SU-DHL-6 (cell line): ENCODE data around the gene HSD17B7.

Experiments used
- H2AFZ ChIP-seq: fragments of 200-600 bp; sonication (generic); 2 replicates; pipeline ENCODE4 v1.6.1; 2014; ENCODE audit warnings: low read depth, mild to moderate bottlenecking, moderate library complexity, mixed read lengths, antibody characterized with exemption, low read length; ENCODE audit not compliant: severe bottlenecking
- H3F3A ChIP-seq: fragments of 200-600 bp; shearing (Covaris generic); 2 replicates; pipeline ENCODE4 v1.6.0; 2016; ENCODE audit warnings: antibody characterized with exemption, mild to moderate bottlenecking; ENCODE audit not compliant: insufficient read depth
- H3K27ac ChIP-seq: fragments of 200-600 bp; sonication (generic); 2 replicates; pipeline ENCODE4 v1.5.1; 2016; ENCODE audit warnings: low read depth, mild to moderate bottlenecking, low read length, moderate library complexity, mixed read lengths
- H3K27me3 ChIP-seq: fragments of 200-600 bp; sonication (generic), shearing (Covaris generic); 2 replicates; pipeline ENCODE4 v1.6.0; 2014; ENCODE audit warnings: mild to moderate bottlenecking, low read length
- H3K36me3 ChIP-seq: fragments of 200-600 bp; sonication (generic); 2 replicates; pipeline ENCODE4 v1.6.1; 2014; ENCODE audit warnings: mild to moderate bottlenecking, low read length, mixed read lengths
- H3K4me2 ChIP-seq: fragments of 300-600, 200-600 bp; shearing (Covaris generic), sonication (generic); 2 replicates; pipeline ENCODE4 v1.6.0; 2014; ENCODE audit warnings: low read length, low read depth, mild to moderate bottlenecking; ENCODE audit not compliant: poor library complexity, severe bottlenecking
- H3K4me3 ChIP-seq: fragments of 200-600 bp; sonication (generic); 2 replicates; pipeline ENCODE4 v1.5.1; 2014; ENCODE audit warnings: antibody characterized with exemption, low read length, mild to moderate bottlenecking, mixed read lengths; ENCODE audit not compliant: insufficient read depth, poor library complexity, severe bottlenecking
- H3K79me2 ChIP-seq: fragments of 200-600 bp; sonication (generic); 2 replicates; pipeline ENCODE4 v1.6.1; 2014; ENCODE audit warnings: mild to moderate bottlenecking, low read length, moderate library complexity; ENCODE audit not compliant: insufficient read depth
- H3K9ac ChIP-seq: fragments of 200-600 bp; sonication (generic); 2 replicates; pipeline ENCODE4 v1.7.0; 2014; ENCODE audit warnings: mild to moderate bottlenecking, low read length
- H3K9me2 ChIP-seq: fragments of 200-600 bp; sonication (generic); replicated peaks from 2 replicates; pipeline ENCODE4 v1.6.1; 2014; ENCODE audit warnings: low read length; ENCODE audit not compliant: insufficient read depth
- H3K9me3 ChIP-seq: fragments of 200-600 bp; sonication (generic); 2 replicates; pipeline ENCODE4 v1.6.1; 2014; ENCODE audit warnings: low read length, mixed read lengths; ENCODE audit not compliant: insufficient read depth
- H4K20me1 ChIP-seq: fragments of 200-600 bp; sonication (generic); 2 replicates; pipeline ENCODE4 v1.6.1; 2014; ENCODE audit warnings: low read depth, mild to moderate bottlenecking, antibody characterized with exemption, low read length, moderate library complexity, mixed read lengths
- CTCF ChIP-seq: fragments of 200-600 bp; sonication (generic); IDR thresholded peaks from one replicate; pipeline ENCODE4 v1.5.1; 2017; ENCODE audit warnings: antibody characterized with exemption, mild to moderate bottlenecking, low read length, moderate library complexity; ENCODE audit not compliant: insufficient read depth, poor library complexity, severe bottlenecking
- EZH2phosphoT487 ChIP-seq: fragments of 200-600 bp; sonication (generic), shearing (Covaris generic); conservative IDR thresholded peaks from 2 replicates; pipeline ENCODE4 v1.6.1; 2018; ENCODE audit warnings: mild to moderate bottlenecking, antibody characterized with exemption, low read length, moderate library complexity, mixed read lengths

The HSD17B7 gene

GRCh38 chr1:162856260-162856659 lies 65.8 kb downstream of the HSD17B7 start:
- H3K4me3 ChIP-seq = no peak overlapping the region
- H3K27ac ChIP-seq = no peak overlapping the region
- no peaks in the 10 kb centered on the region for H3K9me3 ChIP-seq
- no peaks in the 10 kb centered on the region for H3K27me3 ChIP-seq
- H3K36me3 ChIP-seq = no peaks in the 10 kb centered on the region
- no peaks in the 10 kb centered on the region for H3K79me2 ChIP-seq
- no peaks in the 10 kb centered on the region for H3K9me2 ChIP-seq
- no peaks in the 10 kb centered on the region for H3F3A ChIP-seq
- no peak overlapping the region for H3K9ac ChIP-seq
- H2AFZ ChIP-seq = no peak overlapping the region
- H3K4me2 ChIP-seq = no peak overlapping the region
- TF ChIP-seq EZH2phosphoT487 (no peak), CTCF (no peak)
- no peaks in the 10 kb centered on the region for H4K20me1 ChIP-seq

- no peak overlapping the region for H3K27ac ChIP-seq
- no peak overlapping the region for H2AFZ ChIP-seq
- no peaks in the 10 kb centered on the region for H3K79me2 ChIP-seq
- H3K27me3 ChIP-seq = no peaks in the 10 kb centered on the region
- no peaks in the 10 kb centered on the region for H3K9me3 ChIP-seq
- no peak overlapping the region for H3K4me3 ChIP-seq
- H3K9me2 ChIP-seq = no peaks in the 10 kb centered on the region
- no peaks in the 10 kb centered on the region for H3K36me3 ChIP-seq
- no peaks in the 10 kb centered on the region for H4K20me1 ChIP-seq
- H3K9ac ChIP-seq = no peak overlapping the region
- H3F3A ChIP-seq = no peaks in the 10 kb centered on the region
- TF ChIP-seq EZH2phosphoT487 = no peak
- no peak for TF ChIP-seq CTCF
- H3K4me2 ChIP-seq = no peak overlapping the region
Observed at GRCh38 chr1:162857850-162858249, 67.3 kb downstream of the HSD17B7 start.

- Histone ChIP-seq H3K27me3 (no peaks in the 10 kb centered on the region), H3K4me2 (no peak overlapping the region), H3K9ac (no peak overlapping the region), H3K4me3 (no peak overlapping the region), H3K79me2 (no peaks in the 10 kb centered on the region), H4K20me1 (no peaks in the 10 kb centered on the region), H3K36me3 (no peaks in the 10 kb centered on the region), H3F3A (no peaks in the 10 kb centered on the region), H3K9me3 (no peaks in the 10 kb centered on the region), H3K9me2 (no peaks in the 10 kb centered on the region), H2AFZ (no peak overlapping the region), H3K27ac (no peak overlapping the region)
- TF ChIP-seq EZH2phosphoT487 (no peak), CTCF (no peak)
Observed at GRCh38 chr1:162859191-162859590, 68.7 kb downstream of the HSD17B7 start.

- TF ChIP-seq EZH2phosphoT487 = no peak
- no peak for TF ChIP-seq CTCF
- Histone ChIP-seq H4K20me1 (no peaks in the 10 kb centered on the region), H2AFZ (no peak within 1 kb of the TSS), H3K4me2 (no peak within 1 kb of the TSS), H3K27ac (no peak within 1 kb of the TSS), H3K9me2 (no peaks in the 10 kb centered on the region), H3K36me3 (no peaks in the 10 kb centered on the region), H3K9ac (no peak within 1 kb of the TSS), H3K79me2 (no peaks in the 10 kb centered on the region), H3K9me3 (no peaks in the 10 kb centered on the region), H3F3A (no peaks in the 10 kb centered on the region), H3K4me3 (no peak within 1 kb of the TSS), H3K27me3 (no peaks in the 10 kb centered on the region)
Observed at GRCh38 chr1:162861101-162861500, 70.6 kb downstream of the HSD17B7 start, which contains the start of gene CCDC190. Gene CCDC190 (minus strand): TSS chr1:162861175. CDS start chr1:162859646, 1,529 bp downstream.
